HepG2 (cell line): Measurements from ENCODE around the gene BRAP. TPM values are rescaled to one million over a fixed set of nuclear protein-coding genes. Genes with fewer than 3 reads are reported as not detected.

Experiments
- CAMTA2 ChIP-seq: sonication (generic); formaldehyde crosslinking; IDR thresholded peaks from 2 replicates; pipeline ENCODE4 v1.4.0; 2020; ENCODE audit warnings: mild to moderate bottlenecking, missing genetic modification reagents, borderline replicate concordance
- GZF1 ChIP-seq: sonication (generic); formaldehyde crosslinking; IDR thresholded peaks from 2 replicates; pipeline ENCODE4 v1.5.1; 2020; ENCODE audit warnings: mild to moderate bottlenecking, missing genetic modification reagents
- HMG20A ChIP-seq: IDR thresholded peaks from 2 replicates; pipeline ENCODE4 v1.6.1; 2016; ENCODE audit warnings: borderline replicate concordance
- HOXA3 ChIP-seq: sonication (generic); formaldehyde crosslinking; IDR thresholded peaks from 2 replicates; pipeline ENCODE4 v1.5.0; 2020; ENCODE audit warnings: missing genetic modification reagents
- IKZF5 ChIP-seq: IDR thresholded peaks from 2 replicates; pipeline ENCODE4 v1.6.1; 2018; ENCODE audit warnings: missing genetic modification reagents, mild to moderate bottlenecking, missing compliant biosample characterization
- MTA3 ChIP-seq: sonication (generic); formaldehyde crosslinking; IDR thresholded peaks from 2 replicates; pipeline ENCODE4 v1.4.0; 2020; ENCODE audit warnings: missing genetic modification reagents
- MTF2 ChIP-seq: sonication (generic); formaldehyde crosslinking; IDR thresholded peaks from 2 replicates; pipeline ENCODE4 v1.5.0; 2020; ENCODE audit warnings: missing genetic modification reagents, borderline replicate concordance
- NR2F2 ChIP-seq: IDR thresholded peaks from 2 replicates; pipeline ENCODE4 v1.6.1; 2012; ENCODE audit warnings: low read depth, inconsistent platforms, borderline replicate concordance
- REST ChIP-seq, 2 experiments: IDR thresholded peaks; 2 replicates each; pipeline ENCODE4 v1.6.1; 2011 to 2012; ENCODE audit warnings: low read length in 2 of 2, borderline replicate concordance in 1 of 2, low read depth in 1 of 2, mild to moderate bottlenecking in 1 of 2, moderate library complexity in 1 of 2
- TFAP4 ChIP-seq: sonication (generic); IDR thresholded peaks from 2 replicates; pipeline ENCODE4 v1.6.1; 2016; ENCODE audit warnings: low read depth, borderline replicate concordance
- TIGD3 ChIP-seq: sonication (generic); formaldehyde crosslinking; IDR thresholded peaks from 2 replicates; pipeline ENCODE4 v1.5.1; 2020; ENCODE audit warnings: mild to moderate bottlenecking, missing genetic modification reagents, borderline replicate concordance
- ZNF180 ChIP-seq: sonication (generic); formaldehyde crosslinking; IDR thresholded peaks from 2 replicates; pipeline ENCODE4 v1.4.0; 2020; ENCODE audit warnings: low read depth, missing genetic modification reagents, borderline replicate concordance
- ZNF670 ChIP-seq: sonication (generic); formaldehyde crosslinking; IDR thresholded peaks from 2 replicates; pipeline ENCODE4 v1.8.0; 2022; ENCODE audit warnings: mild to moderate bottlenecking, missing genetic modification reagents, borderline replicate concordance
- ZNF768 ChIP-seq: sonication (generic); formaldehyde crosslinking; IDR thresholded peaks from 2 replicates; pipeline ENCODE4 v1.4.0; 2020; ENCODE audit warnings: missing genetic modification reagents
- polyA plus RNA-seq, 8 experiments: library from polyadenylated mRNA; depleted of rRNA in 3 of 8; stranded (reverse) in 7 of 8; unstranded in 1 of 8; fragments of >200 nt; fragmentation: Illumina TruSeq in 4 of 8; extraction: Trizol in 4 of 8; gene quantifications; 2 replicates each; pipeline versions ENCODE4 v1.2.1 to v1.2.3, GENCODE V29; 2011 to 2016; ENCODE audit warnings: low read depth in 4 of 8, missing spikeins in 1 of 8, mixed read lengths in 1 of 8; ENCODE audit not compliant: insufficient read depth in 1 of 8
- total RNA-seq, 5 experiments: library from RNA; depleted of rRNA; stranded (reverse); fragments of >200 nt; fragmentation: Illumina TruSeq; extraction: Trizol; gene quantifications; 2 replicates each; pipeline ENCODE4 v1.2.3, GENCODE V29; 2016; ENCODE audit warnings: low read depth in 1 of 5
- TF ChIP-seq, protein P1 (sequence below): IDR thresholded peaks from 2 replicates; pipeline ENCODE4 v1.6.1; 2012; ENCODE audit warnings: low read depth, low read length, improper control_type of control experiment
- TF ChIP-seq, protein P2 (sequence below): sonication (generic); formaldehyde crosslinking; IDR thresholded peaks from 2 replicates; pipeline ENCODE4 v1.4.0; 2020; ENCODE audit warnings: missing genetic modification reagents, mild to moderate bottlenecking, borderline replicate concordance

BRAP gene
- total and polyA plus RNA-seq, 2 of the 13 experiments (the other 11 are each of a cell fraction or from before 2014, with no cell fraction given) = 8.1 to 15.4 TPM

- TF ChIP-seq, protein P1, sequence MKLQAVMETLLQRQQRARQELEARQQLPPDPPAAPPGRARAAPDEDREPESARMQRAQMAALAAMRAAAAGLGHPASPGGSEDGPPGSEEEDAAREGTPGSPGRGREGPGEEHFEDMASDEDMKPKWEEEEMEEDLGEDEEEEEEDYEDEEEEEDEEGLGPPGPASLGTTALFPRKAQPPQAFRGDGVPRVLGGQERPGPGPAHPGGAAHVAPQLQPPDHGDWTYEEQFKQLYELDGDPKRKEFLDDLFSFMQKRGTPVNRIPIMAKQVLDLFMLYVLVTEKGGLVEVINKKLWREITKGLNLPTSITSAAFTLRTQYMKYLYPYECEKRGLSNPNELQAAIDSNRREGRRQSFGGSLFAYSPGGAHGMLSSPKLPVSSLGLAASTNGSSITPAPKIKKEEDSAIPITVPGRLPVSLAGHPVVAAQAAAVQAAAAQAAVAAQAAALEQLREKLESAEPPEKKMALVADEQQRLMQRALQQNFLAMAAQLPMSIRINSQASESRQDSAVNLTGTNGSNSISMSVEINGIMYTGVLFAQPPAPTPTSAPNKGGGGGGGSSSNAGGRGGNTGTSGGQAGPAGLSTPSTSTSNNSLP = no peak
- no peak for TF ChIP-seq CAMTA2 (CRISPR knock-in tag)
- peak in 1 of 2 experiments; percentile 55; a peak in 1 of 4 replicates for TF ChIP-seq REST (IDR thresholded peaks at IDR 0.05; ENCODE audit: borderline replicate concordance in 1 of 2, low read depth in 1 of 2, low read length in 2 of 2)
- TF ChIP-seq HMG20A (CRISPR knock-in tag) = no peak
- TF ChIP-seq ZNF180 (CRISPR knock-in tag) = no peak
- TF ChIP-seq, protein P2, sequence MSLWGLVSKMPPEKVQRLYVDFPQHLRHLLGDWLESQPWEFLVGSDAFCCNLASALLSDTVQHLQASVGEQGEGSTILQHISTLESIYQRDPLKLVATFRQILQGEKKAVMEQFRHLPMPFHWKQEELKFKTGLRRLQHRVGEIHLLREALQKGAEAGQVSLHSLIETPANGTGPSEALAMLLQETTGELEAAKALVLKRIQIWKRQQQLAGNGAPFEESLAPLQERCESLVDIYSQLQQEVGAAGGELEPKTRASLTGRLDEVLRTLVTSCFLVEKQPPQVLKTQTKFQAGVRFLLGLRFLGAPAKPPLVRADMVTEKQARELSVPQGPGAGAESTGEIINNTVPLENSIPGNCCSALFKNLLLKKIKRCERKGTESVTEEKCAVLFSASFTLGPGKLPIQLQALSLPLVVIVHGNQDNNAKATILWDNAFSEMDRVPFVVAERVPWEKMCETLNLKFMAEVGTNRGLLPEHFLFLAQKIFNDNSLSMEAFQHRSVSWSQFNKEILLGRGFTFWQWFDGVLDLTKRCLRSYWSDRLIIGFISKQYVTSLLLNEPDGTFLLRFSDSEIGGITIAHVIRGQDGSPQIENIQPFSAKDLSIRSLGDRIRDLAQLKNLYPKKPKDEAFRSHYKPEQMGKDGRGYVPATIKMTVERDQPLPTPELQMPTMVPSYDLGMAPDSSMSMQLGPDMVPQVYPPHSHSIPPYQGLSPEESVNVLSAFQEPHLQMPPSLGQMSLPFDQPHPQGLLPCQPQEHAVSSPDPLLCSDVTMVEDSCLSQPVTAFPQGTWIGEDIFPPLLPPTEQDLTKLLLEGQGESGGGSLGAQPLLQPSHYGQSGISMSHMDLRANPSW (CRISPR knock-in tag) = 0 out of 2 replicates have a peak, but pooled peaks have one; percentile 56
- peak; percentile 57 for TF ChIP-seq HOXA3 (CRISPR knock-in tag)
- TF ChIP-seq GZF1 (CRISPR knock-in tag) = no peak
- no peak; the same call in 1 of the 2 replicates for TF ChIP-seq MTF2 (CRISPR knock-in tag)
- no peak; the same call in 1 of the 2 replicates for TF ChIP-seq TIGD3 (CRISPR knock-in tag)
- TF ChIP-seq ZNF768 = peak; percentile 61; the same call in 1 of the 2 replicates
- TF ChIP-seq ZNF670 (CRISPR knock-in tag) = peak; percentile 64
- TF ChIP-seq MTA3 (CRISPR knock-in tag) = no peak
- TF ChIP-seq TFAP4 = peak; percentile 24; the same call in 1 of the 2 replicates
- no peak; the same call in 1 of the 2 replicates for TF ChIP-seq NR2F2
- peak; percentile 55; the same call in 1 of the 2 replicates for TF ChIP-seq IKZF5 (CRISPR knock-in tag)
Measured at GRCh38 chr12:111599453-111600204, 86.1 kb downstream of the BRAP start (continued).
